Measurements from ENCODE around the gene ADNP2.
"Not testable (repeated sequence)": the region's sequence is repeated elsewhere in the genome, so short reads cannot be mapped to it uniquely, and the experiment has no call there.

Gene ADNP2

GRCh38 chr18:80147037-80147417 lies 38.0 kb downstream of the ADNP2 start:
- ATAC-seq = peak; percentile 12 to 32

GRCh38 chr18:80147418-80148325 lies 38.6 kb downstream of the ADNP2 start:
- peak; percentile 85 to 91 for ATAC-seq

- ATAC-seq = no peak
Observed at GRCh38 chr18:80148326-80149199, 39.5 kb downstream of the ADNP2 start.

- no peak for ATAC-seq
Observed at GRCh38 chr18:80149667-80150066, 40.6 kb downstream of the ADNP2 start.

- peak; percentile 60 to 67 for ATAC-seq
Observed at GRCh38 chr18:80154293-80154692, 45.2 kb downstream of the ADNP2 start.

GRCh38 chr18:80157708-80158343 lies 48.8 kb downstream of the ADNP2 start:
- no peak for ATAC-seq

- ATAC-seq = no peak
Observed at GRCh38 chr18:80158365-80158764, 49.3 kb downstream of the ADNP2 start.

- peak; percentile 70 to 90 for ATAC-seq
Observed at GRCh38 chr18:80159713-80160636, 50.9 kb downstream of the ADNP2 start.

- no peak for ATAC-seq
Observed at GRCh38 chr18:80161781-80162417, 52.8 kb downstream of the ADNP2 start.

- no peak for ATAC-seq
Observed at GRCh38 chr18:80163183-80163582, 54.1 kb downstream of the ADNP2 start.

GRCh38 chr18:80164727-80165355 lies 55.8 kb downstream of the ADNP2 start:
- not testable (repeated sequence) for ATAC-seq

GRCh38 chr18:80166240-80166639 lies 57.2 kb downstream of the ADNP2 start:
- no peak for ATAC-seq

GRCh38 chr18:80166725-80167124 lies 57.7 kb downstream of the ADNP2 start:
- ATAC-seq = no peak

GRCh38 chr18:80167331-80167730 lies 58.3 kb downstream of the ADNP2 start:
- no peak for ATAC-seq

- no peak for ATAC-seq
Observed at GRCh38 chr18:80167931-80168330, 58.9 kb downstream of the ADNP2 start.

- no peak for ATAC-seq
Observed at GRCh38 chr18:80168346-80168745, 59.3 kb downstream of the ADNP2 start.

- ATAC-seq = no peak
Observed at GRCh38 chr18:80168982-80169381, 59.9 kb downstream of the ADNP2 start.

- ATAC-seq = no peak
Observed at GRCh38 chr18:80169607-80170006, 60.5 kb downstream of the ADNP2 start.

- no peak for ATAC-seq
Observed at GRCh38 chr18:80170395-80171053, 61.5 kb downstream of the ADNP2 start.
